Measurements from ENCODE around the gene RBM26.

The RBM26 gene

GRCh38 chr13:79346300-79346914, 59.6 kb downstream of the RBM26 start:
- intact Hi-C loops (cut with DNase I): no loop called here
- DNase-seq: peak in 1 of 10 donors; percentile 68

- DNase-seq: no peak
- intact Hi-C loops (cut with DNase I): no loop called here
Observed at GRCh38 chr13:79341202-79341601, 64.9 kb downstream of the RBM26 start.

- DNase-seq: no peak
- intact Hi-C loops (cut with DNase I): no loop called here
Observed at GRCh38 chr13:79340490-79340889, 65.6 kb downstream of the RBM26 start.

- intact Hi-C loops (cut with DNase I): no loop called here
- DNase-seq: no peak
Observed at GRCh38 chr13:79338343-79338742, 67.7 kb downstream of the RBM26 start.

GRCh38 chr13:79336966-79337365, 69.1 kb downstream of the RBM26 start:
- intact Hi-C loops (cut with DNase I): no loop called here
- DNase-seq: peak in 2 of 10 donors; percentile 24 to 41

GRCh38 chr13:79328510-79328909, 77.5 kb downstream of the RBM26 start:
- intact Hi-C loops (cut with DNase I): no loop called here
- no peak for DNase-seq

GRCh38 chr13:79320433-79320832, 85.6 kb downstream of the RBM26 start:
- intact Hi-C loops (cut with DNase I): no loop called here
- DNase-seq: no peak

GRCh38 chr13:79318664-79319063, 87.4 kb downstream of the RBM26 start:
- intact Hi-C loops (cut with DNase I): no loop called here
- no peak for DNase-seq

GRCh38 chr13:79317856-79318255, 88.2 kb downstream of the RBM26 start:
- intact Hi-C loops (cut with DNase I): no loop called here
- DNase-seq: no peak

GRCh38 chr13:79314652-79315051, 91.4 kb downstream of the RBM26 start:
- intact Hi-C loops (cut with DNase I): no loop called here

GRCh38 chr13:79312340-79312855, 93.7 kb downstream of the RBM26 start:
- DNase-seq: no peak
- intact Hi-C loops (cut with DNase I): no loop called here

More at GRCh38 chr13:79314652-79315051, 91.4 kb downstream of the RBM26 start:
- no peak for DNase-seq

GRCh38 chr13:79311386-79311785, 94.7 kb downstream of the RBM26 start:
- intact Hi-C loops (cut with DNase I): no loop called here
- DNase-seq: no peak

GRCh38 chr13:79309690-79310089, 96.4 kb downstream of the RBM26 start:
- DNase-seq: no peak
- intact Hi-C loops (cut with DNase I): no loop called here

GRCh38 chr13:79307866-79308298, 98.2 kb downstream of the RBM26 start:
- intact Hi-C loops (cut with DNase I): no loop called here
- peak in 7 of 10 donors; percentile 38 to 92 (median 52) for DNase-seq

- intact Hi-C loops (cut with DNase I): no loop called here
- DNase-seq: no peak
Observed at GRCh38 chr13:79307433-79307861, 98.6 kb downstream of the RBM26 start.

- DNase-seq: no peak
- intact Hi-C loops (cut with DNase I): no loop called here
Observed at GRCh38 chr13:79306650-79307049, 99.4 kb downstream of the RBM26 start.

- DNase-seq: no peak
- intact Hi-C loops (cut with DNase I): no loop called here
Observed at GRCh38 chr13:79297128-79297527, 108.9 kb downstream of the RBM26 start.

- DNase-seq: peak in 6 of 10 donors; percentile 11 to 92 (median 68)
- intact Hi-C loops (cut with DNase I): no loop called here
Observed at GRCh38 chr13:79295906-79296706, 109.9 kb downstream of the RBM26 start.

GRCh38 chr13:79290595-79291244, 115.3 kb downstream of the RBM26 start:
- intact Hi-C loops (cut with DNase I): no loop called here
- no peak for DNase-seq

- no peak for DNase-seq
- intact Hi-C loops (cut with DNase I): no loop called here
Observed at GRCh38 chr13:79289571-79289970, 116.5 kb downstream of the RBM26 start.
